ENCODE data around the gene PIAS4.

Gene PIAS4

DNA sequence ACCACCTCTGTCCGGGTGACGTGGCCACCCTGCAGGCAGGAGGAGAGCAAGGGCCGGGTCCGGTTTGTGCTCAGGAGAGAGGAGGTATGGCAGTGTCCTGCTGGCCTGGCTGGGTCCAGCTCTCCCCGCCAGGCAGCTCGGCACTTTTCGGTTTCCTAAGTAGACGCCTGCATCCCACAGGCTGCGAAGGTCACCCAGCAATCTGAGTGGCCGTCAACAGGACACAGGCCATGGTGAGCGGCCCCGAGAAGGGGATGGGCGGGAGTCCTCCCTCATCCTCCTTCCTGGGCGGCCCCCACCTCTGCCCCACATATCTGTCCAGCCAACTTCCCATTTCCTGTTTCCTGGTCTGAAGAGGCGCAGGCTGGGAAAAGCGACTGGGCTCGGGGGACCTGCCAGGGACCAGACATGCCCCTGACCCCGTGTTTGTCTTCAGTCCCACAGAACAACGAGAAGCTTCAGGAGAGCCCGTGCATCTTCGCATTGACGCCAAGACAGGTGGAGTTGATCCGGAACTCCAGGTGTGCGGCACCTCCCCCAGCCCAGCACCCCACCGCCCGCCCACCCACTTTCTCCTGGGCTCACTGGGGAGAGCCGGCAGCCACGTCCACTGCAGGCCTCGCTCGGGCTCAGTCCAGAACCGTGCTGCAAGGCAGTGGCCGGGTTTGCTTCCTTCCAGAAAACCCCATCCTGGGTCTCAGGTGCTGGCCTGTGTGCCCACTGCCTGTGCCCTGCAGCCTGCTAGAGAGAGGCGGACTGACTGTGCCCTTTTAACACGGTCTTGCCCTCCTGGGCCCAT lies 16.3 kb downstream of the PIAS4 start:
- no peak for FAIRE-seq

DNA sequence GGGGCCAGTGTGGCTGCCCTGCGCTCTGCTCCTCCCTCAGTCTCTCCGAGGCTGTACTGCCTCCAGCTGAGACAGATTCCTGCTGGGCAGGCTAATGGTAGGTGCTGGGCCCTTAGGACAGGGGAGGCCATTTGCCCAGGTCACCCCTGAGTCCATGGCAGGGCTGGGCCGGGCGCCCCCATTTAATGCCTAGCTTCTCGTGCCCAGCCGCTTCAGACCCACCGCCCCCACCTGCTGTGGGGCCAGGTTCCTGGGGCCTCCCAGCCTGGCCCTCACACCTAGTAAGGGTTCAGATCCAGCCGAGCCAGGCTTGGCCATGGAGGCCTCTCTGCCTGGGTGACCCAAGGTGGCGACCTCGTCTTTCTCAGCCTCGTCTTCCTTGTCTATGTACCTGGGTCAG lies 17.8 kb downstream of the PIAS4 start:
- FAIRE-seq, result no peak

DNA sequence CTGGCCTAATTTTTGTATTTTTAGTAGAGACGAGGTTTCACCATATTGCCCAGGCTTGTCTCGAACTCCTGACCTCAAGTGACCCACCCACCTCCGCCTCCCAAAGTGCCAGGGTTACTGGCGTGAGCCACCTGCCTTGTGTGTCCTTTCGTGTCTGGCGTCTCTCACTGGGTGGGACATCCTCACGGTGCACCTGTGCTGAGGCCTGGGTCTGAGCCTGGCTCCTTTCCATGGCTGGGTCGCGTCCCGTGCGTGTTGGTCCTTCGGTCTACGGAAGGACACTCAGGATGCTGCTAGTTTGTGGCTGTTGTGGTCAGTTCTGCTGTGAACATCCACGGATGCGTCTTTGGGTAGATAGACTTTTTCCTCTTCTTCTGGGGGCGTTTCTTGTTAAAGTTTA lies 19.6 kb downstream of the PIAS4 start:
- FAIRE-seq, result no peak

DNA sequence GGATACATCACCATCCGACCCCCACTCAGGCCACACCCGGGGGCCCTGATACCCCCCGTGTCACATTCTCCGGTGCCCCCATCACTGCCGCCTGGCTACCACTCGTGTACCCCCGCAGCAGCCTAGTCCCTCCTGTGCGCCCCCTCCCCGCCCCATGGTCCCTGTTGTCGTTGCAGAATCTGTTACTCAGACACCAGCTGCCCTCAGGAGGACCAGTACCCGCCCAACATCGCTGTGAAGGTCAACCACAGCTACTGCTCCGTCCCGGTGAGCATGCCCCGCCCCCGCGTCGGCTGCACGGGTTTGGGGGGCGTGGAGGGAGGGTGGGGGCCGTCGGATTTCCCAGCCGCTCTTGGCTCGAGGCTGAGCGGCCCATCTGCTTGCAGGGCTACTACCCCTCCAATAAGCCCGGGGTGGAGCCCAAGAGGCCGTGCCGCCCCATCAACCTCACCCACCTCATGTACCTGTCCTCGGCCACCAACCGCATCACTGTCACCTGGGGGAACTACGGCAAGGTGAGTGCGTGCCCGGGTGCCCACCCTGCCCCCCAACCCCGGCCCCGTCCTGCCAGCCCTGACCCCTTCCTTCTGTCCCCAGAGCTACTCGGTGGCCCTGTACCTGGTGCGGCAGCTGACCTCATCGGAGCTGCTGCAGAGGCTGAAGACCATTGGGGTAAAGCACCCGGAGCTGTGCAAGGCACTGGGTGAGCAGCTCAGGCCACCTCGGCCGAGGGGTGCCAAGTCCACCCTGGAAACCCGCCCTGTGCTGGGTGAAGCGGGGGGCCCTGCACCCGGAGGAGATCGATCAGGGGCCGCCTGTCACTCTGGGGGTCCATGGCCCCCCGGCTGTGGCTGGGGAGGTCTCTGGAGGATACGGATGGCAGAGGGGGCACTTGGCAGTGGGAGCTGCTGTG lies 21.1 kb downstream of the PIAS4 start:
- no peak for FAIRE-seq

DNA sequence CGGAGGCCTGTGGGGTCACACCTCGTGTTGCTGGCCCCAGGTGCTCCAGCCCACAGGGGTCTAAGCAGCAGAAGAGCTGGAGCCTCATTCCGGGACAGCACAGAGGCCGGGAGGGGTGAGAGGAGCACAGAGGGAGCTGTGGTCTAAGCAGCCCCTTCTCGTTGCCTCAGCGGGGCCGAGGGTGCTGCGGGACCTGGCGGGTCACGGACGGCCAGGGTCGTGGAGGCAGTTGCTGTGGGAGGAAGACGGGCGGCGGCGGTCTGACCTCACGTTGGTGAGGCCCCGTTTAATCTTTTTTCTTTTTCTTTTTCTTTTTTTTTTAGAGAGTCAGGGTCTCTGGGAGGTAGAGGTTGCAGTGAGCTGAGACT lies 21.7 kb downstream of the PIAS4 start:
- FAIRE-seq, result no peak

DNA sequence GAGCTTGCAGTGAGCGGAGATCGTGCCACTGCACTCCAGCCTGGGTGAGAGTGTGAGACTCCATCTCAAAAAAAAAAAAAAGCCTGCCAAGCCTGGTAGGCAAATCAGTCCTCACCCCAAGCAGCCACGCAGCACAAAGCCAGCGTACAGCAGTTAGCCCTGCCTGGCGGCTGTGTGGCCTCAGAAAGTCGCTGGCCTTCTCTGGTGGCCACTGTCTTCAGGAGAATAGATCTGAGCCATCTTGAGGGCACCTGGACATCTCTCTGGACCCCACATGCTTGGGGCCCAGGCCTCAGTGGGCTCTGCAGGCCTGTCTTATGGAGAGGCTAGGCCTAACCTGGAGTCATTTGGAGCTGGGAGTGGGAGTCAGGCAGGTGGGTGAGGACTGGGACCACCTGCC lies 23.0 kb downstream of the PIAS4 start:
- FAIRE-seq, result no peak

DNA sequence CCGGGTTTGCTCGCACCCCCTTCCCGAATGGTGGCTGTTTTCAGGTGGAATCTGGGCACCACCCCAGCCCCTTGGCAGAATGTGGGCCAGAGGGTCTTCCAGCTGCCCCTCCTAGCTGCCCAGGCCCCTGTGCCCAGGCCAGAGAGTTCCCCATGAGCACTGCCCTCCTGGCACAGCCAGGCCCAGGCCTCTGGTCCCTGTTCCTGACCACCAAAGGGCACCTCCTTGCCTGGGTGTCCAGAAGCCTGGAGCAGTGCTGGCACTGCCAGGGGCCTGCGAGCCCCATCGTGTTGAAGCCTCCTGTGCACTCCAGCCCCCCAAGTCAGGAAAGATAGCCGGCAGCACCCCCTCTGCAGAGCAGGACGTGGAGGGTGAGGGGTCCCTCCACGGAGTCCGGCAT lies 23.4 kb downstream of the PIAS4 start:
- FAIRE-seq, result no peak

DNA sequence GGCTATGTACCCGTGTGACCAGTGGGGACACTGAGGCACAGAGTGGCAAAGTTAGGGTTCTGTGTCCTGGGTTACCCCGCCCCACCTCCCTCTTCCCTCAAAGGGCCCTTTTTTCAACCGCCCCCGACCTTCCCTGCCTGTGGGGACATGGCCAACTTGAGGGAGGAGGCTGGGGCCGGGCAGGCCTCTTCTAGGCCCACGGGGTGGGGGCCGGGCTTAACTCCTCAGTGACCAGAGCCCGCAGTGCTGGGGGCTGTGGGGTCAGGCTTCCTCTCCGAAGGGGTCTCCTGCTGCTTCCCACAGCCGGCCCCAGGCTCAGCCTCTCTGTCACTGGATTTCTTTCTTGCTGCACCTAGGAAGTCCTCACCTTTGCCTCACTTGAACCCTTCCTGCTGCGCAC lies 23.9 kb downstream of the PIAS4 start:
- FAIRE-seq, result no peak

DNA sequence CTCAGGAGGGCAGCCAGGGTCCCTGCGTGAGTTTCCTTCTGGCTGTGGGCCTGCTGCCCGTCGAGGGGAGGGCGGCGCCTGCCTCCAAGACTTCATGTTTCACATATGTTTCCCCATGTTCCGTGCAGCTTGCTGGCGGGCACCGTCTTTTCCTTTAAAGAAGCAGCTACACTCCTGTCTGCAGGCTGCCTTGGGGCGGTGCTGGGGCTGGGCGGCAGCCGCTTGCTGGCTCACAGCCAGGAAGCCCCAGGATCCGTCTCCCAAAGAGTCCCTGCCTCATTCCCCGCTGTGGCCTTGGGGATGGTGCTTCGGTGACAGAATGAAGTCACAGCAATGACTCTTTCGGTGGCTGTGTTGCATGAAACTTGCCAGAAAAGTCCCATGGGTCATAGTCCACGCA lies 24.9 kb downstream of the PIAS4 start:
- no peak for FAIRE-seq

DNA sequence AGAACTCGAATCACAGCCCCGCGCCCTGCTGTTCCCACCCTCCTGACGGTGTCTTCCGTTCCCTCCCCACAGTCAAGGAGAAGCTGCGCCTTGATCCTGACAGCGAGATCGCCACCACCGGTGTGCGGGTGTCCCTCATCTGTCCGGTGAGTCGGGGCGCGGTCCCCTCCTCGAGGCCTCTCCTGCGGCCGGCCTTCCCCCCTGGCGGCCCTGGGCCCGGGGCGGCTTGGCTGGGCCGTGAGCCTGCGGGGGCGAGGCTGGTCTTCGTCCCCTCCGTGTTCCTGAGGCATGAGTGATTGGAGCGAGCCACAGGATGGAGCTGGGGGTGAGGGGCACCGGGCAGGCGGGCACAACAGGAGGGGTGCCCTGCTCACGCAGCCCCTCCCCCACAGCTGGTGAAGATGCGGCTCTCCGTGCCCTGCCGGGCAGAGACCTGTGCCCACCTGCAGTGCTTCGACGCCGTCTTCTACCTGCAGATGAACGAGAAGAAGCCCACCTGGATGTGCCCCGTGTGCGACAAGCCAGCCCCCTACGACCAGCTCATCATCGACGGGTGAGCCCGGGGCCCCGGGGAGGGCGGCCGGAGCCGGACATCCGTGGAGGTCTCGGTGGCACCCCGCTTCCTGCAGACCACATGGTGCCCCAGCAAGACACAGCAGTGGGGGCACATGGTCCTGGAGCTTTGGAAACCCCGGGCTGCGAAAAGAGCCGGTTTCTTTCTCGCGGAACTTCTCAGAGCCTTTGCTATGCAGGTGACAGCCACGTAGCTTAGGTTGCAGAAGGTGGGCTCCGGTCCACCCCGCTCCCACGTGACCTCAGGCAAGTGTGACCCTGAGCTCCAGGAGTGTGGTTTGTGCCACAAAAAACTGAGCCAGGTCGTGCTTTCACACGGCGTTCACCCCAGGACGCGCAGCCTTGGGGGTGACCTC lies 25.8 kb downstream of the PIAS4 start:
- FAIRE-seq, result no peak

DNA sequence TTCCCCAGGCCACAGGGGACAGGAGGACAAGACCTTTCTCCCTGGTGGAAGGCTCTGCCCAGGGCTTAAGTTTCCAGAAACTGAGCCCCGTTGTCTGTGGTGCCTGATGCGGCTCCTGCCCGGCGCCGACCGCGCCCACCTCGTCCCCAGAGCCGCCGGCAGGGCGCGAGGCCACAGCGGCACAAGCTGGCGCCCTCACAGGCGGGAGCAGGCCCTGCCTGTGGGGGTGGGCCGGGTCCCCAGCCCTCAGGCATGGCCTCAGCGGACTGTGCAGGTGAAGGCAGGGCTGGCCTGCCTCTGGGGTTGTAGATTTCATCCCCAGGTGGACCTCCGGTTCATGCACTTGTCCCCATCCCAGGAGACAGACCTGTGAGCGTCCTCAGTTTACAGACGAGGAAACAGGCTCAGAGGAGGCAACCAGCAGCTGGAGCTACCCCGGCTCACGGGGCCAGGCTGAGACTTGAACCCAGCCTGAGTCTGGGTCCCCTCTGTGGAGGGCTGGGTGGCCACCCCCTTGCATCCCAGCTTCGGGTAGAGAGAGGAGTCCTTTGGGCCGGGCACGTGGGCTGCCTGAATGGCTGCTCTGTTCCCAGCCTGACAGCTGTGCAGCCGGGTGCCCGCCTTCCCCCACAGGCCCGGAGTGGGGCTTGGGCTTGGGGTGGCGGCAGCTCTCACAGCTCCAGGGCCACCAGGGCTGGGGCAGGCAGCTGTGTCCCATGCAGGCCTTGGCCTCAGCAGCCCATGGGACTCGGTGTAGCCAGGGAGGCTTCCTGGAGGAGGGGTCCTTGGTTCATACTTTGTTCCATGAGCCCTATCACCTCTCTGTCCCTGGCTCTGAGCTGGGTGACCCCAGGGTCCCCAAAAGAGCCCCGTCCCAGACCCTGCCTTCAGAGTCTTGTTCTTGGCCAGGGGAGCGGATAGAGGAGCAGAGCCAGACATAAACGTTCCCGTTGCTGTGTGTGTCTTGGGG lies 26.8 kb downstream of the PIAS4 start:
- no peak for FAIRE-seq

DNA sequence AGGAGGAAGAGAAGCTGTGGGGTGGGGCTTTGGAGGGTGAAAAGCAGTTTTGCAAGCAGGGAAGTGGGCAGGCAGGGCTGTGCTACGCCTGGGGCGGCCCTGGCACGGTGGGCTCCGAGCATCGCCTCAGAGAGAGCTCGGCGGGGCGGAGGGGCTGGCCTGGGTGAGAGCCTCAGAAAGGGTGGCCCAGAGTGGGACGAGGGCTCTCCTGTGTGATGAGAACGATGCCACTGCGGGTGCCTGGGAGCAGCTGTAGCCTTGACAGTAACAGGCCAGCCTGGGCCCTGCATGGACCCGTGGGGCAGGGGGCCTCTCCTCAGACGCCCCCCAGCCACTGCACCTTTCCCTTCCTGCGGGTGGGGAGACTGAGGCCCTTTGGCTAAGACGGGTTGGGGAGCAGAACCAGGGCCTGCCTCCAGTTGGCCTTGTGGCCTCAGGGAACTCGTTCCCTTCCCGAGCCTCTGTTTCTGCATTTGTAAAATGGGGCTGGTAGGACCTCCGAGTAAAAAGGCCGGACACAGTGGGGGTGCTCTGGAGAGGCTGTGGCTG lies 27.6 kb downstream of the PIAS4 start:
- FAIRE-seq, result no peak

DNA sequence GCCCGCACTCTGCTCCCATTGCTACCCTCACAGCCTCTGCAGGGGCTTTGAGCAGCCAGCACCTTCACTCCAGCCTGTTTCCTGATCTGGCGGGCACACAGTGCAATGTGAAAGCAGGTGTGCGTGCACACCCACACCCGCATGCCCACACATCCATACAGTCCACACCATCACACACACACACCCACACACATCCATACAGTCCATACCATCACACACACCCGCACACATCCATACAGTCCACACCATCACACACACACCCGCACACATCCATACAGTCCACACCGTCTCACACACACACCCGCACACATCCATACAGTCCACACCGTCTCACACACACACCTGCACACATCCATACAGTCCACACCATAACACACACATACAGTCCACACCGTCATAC lies 28.0 kb downstream of the PIAS4 start:
- no peak for FAIRE-seq

DNA sequence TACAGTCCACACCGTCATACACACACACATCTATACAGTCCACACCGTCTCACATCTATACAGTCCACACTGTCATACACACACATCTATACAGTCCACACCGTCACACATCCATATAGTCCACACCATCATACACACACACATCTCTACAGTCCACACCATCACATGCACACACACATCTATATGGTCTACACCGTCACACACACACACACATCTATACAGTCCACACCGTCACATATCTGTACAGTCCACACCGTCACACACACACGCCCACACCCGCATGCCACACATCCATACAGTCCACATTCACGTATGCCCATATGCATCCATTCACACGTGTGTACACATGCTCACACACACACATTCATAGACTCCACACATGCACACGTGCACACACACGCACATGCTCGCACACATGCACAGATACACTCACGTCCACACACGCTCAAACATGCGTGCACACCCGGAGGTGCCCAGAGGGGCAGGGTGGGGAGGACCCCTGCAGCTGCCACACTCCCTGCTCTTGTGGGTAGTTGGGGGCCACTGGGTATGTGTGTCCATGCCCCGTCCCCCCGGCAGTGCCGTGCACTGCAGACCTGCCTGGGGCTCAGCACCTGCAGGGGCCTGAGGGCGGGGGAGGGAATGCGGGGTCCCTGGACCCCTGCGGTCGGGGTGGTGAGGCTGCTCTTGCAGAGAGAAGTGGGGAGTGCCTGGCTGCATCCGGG lies 29.2 kb downstream of the PIAS4 start:
- FAIRE-seq, result no peak

DNA sequence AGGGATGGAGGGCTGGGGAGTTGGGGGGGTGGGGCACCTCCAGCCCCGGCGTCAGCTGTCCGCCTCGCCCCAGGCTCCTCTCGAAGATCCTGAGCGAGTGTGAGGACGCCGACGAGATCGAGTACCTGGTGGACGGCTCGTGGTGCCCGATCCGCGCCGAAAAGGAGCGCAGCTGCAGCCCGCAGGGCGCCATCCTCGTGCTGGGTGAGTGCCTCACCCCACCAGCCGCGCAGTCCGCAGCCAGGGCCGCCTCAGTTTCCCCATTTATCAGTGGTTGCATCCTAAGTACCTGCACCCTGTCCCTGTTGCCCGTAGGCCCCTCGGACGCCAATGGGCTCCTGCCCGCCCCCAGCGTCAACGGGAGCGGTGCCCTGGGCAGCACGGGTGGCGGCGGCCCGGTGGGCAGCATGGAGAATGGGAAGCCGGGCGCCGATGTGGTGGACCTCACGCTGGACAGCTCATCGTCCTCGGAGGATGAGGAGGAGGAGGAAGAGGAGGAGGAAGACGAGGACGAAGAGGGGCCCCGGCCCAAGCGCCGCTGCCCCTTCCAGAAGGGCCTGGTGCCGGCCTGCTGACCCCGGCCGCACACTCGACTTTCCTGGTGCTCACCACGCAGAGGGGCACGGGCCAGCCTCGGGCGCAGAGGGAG lies 29.9 kb downstream of the PIAS4 start:
- no peak for FAIRE-seq

DNA sequence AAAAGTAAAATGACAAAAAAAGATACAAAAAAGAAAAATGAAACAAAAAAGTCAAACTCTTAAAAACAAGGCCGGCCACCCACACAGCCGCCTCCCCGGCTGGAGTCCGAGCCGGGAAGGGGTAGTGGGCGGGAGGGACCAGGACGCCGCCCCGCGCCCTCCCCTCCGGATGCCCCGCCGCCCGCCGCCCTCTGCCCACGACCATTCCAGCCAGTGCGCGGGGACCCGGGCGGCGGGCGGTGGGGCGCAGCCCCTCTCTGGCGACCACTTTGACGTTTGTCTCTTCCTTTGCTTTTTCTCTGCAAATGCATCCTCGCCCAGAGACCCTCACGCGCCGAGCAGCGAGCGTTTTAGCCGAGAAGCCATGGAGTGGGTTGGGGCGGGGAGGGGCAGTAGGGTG lies 30.5 kb downstream of the PIAS4 start:
- FAIRE-seq, result no peak

DNA sequence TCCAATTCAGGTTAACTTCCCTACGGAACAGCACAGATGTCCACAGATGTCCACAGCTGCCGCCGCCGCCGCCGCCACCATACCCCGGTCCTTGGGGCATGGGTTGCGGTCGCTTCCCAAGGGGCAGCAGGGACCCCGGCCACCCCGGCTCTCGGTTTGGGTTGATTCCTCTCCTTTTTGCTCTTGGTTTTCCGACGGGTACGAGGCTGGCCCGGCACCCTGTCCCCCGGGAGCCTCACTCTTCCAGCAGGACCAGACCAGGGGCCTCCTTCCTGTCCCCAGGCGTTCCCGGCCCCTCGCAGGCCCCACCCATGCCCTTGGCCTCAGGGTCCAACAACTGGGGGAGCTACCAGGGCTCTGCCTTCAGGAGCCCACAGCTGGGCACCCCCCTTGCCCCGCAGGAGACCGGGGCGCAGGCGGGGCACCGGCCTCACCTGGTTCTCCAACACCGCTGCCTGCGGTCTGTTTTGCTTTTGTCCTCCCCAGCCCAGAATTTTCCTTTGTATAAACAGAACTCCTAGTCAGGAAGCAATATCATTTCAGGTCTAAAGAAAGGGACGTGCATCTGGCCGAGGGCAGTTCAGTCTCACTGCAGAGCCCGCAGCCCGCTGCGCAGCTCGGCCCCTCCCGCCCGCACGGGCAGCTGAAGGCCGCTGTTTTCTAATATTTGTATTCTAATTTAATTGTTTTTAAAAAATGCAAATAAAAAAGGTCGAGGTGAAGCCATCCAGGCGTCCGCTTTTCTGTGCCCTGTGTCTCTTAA lies 31.3 kb downstream of the PIAS4 start:
- FAIRE-seq, result no peak

DNA sequence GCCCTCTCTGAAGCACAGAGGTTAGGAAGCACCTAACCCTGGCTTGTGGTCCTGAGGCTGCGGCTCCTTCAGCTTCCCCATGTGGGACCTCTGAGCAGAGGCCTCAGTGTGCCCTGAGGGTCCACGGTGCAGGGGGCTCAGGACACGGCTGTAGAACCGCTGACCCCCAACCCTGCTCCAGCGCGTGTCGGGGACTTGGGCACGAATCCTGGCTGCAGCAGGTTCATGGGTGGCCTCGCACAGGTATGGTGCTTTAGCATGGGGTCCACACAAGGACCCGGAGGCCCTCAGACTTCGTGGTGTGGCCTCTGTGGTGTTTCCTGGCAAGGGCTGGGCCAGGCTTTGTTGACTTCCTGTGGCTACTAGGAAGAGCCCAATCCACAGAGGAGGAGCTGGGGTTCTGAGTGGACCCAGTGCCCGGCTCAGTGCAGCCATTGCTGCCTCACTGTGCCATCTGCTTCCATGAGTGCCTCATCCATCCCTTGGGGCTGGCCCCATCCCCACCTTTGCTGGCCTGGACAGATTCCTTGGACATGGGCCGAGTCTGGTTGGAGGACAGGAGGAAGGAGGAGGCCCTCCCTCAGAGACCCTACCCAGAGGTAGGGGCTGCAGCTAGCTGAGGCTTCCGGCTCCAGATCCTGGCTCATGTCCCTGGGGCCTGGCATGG lies 34.7 kb downstream of the PIAS4 start:
- FAIRE-seq, result no peak

DNA sequence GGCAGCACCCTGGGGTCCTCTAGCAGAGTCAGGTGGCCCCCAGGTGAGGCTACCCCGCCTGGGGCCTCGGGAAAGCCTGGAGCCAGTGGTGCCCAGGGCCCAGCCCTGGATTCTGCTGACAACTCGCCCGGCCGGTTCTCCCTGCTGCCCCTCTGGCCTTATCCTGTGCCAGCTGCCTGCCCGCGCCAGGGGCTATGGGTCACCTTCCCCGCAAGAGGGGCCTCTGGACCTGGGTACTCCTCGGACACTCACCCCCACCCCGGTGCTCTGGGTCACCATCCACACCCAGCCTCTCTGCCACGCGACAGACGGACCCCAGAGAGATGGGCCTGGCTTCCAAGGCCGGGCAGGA lies 35.2 kb downstream of the PIAS4 start:
- FAIRE-seq, result no peak
